AG04450 (cell line): ENCODE results near the gene PIM3. TPM values are rescaled to one million over a fixed set of nuclear protein-coding genes. Genes with fewer than 3 reads are reported as not detected.

ENCODE experiments used
- CTCF ChIA-PET: fragments of 300-600, 350-600 bp; formaldehyde crosslinking; extraction: SDS; loops from one replicate; lab custom pipeline; 2022; ENCODE audit warnings: antibody characterized with exemption, inconsistent platforms; lab: Charles Lee
- POLR2A ChIA-PET: fragments of 350-600 bp; formaldehyde crosslinking; extraction: SDS; loops from one replicate; lab custom pipeline; 2021; ENCODE audit warnings: antibody characterized with exemption, inconsistent platforms; lab: Yijun Ruan, JAX
- DNase-seq: peaks from one replicate; pipeline ENCODE4 v3.0.0-alpha.2; 2011; ENCODE audit warnings: low read depth, low spot score
- H3K27ac ChIP-seq: one replicate; pipeline ENCODE4 v1.5.1; 2012; ENCODE audit warnings: low read depth, low read length, control low read depth
- H3K27me3 ChIP-seq: one replicate; pipeline ENCODE4 v1.6.0; 2012; ENCODE audit warnings: low read length; ENCODE audit not compliant: control insufficient read depth, insufficient read depth
- H3K4me3 ChIP-seq: 2 replicates; pipeline ENCODE4 v1.5.1; 2011; ENCODE audit warnings: mild to moderate bottlenecking, low read depth, low read length, control low read depth
- H3K9me3 ChIP-seq: 2 replicates; pipeline ENCODE4 v1.5.1; 2012; ENCODE audit warnings: low read length; ENCODE audit not compliant: control insufficient read depth, insufficient read depth
- polyA plus RNA-seq: library from polyadenylated mRNA; depleted of rRNA; stranded (reverse); fragments of >200 nt; gene quantifications from 2 replicates; pipeline ENCODE4 v1.2.3, GENCODE V29; 2011
- TF ChIP-seq, protein P1 (sequence below): IDR thresholded peaks from 2 replicates; pipeline ENCODE4 v1.5.1; 2011; ENCODE audit warnings: low read depth, low read length, control low read depth, inconsistent platforms

Gene PIM3
- polyA plus RNA-seq, 1 experiment = 6.1 TPM

DNA sequence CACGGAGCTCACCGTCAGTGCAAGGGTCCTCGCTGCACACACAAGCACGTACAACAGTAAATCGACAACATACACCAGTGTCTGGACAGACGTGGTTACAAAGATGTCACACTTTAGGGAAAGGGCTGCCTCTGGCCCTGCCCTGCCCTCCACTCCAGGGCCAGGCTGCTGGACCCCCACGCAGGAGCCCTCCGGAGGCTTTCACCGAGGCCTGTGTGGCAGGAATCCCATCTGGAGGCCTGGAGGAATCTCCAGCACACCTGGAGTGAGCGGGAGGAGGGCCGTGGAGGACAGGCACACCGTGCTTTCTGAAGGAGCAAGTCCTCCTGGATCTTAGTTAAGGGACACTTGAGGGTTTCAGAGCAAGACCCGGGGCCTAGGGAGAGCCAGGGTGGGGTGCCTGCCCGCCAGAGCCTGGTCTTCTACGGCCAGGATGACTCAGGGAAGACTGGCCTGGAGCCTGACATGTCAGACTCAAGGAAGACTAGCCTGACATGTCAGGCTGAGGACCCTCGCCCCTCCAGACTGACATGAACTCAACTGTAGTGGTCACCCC is 2.1 kb upstream of the PIM3 start:
- Histone ChIP-seq H3K4me3 (no peak overlapping the region), H3K27me3 (no peaks in the 10 kb centered on the region), H3K9me3 (peaks cover 4% of the 10 kb centered on the region; the same call in 1 of the 2 replicates), H3K27ac (no peak overlapping the region)
- no peak for DNase-seq
- ChIA-PET CTCF (no interaction called here), POLR2A (no interaction called here)
- TF ChIP-seq, protein P1, sequence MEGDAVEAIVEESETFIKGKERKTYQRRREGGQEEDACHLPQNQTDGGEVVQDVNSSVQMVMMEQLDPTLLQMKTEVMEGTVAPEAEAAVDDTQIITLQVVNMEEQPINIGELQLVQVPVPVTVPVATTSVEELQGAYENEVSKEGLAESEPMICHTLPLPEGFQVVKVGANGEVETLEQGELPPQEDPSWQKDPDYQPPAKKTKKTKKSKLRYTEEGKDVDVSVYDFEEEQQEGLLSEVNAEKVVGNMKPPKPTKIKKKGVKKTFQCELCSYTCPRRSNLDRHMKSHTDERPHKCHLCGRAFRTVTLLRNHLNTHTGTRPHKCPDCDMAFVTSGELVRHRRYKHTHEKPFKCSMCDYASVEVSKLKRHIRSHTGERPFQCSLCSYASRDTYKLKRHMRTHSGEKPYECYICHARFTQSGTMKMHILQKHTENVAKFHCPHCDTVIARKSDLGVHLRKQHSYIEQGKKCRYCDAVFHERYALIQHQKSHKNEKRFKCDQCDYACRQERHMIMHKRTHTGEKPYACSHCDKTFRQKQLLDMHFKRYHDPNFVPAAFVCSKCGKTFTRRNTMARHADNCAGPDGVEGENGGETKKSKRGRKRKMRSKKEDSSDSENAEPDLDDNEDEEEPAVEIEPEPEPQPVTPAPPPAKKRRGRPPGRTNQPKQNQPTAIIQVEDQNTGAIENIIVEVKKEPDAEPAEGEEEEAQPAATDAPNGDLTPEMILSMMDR = no peak

DNA sequence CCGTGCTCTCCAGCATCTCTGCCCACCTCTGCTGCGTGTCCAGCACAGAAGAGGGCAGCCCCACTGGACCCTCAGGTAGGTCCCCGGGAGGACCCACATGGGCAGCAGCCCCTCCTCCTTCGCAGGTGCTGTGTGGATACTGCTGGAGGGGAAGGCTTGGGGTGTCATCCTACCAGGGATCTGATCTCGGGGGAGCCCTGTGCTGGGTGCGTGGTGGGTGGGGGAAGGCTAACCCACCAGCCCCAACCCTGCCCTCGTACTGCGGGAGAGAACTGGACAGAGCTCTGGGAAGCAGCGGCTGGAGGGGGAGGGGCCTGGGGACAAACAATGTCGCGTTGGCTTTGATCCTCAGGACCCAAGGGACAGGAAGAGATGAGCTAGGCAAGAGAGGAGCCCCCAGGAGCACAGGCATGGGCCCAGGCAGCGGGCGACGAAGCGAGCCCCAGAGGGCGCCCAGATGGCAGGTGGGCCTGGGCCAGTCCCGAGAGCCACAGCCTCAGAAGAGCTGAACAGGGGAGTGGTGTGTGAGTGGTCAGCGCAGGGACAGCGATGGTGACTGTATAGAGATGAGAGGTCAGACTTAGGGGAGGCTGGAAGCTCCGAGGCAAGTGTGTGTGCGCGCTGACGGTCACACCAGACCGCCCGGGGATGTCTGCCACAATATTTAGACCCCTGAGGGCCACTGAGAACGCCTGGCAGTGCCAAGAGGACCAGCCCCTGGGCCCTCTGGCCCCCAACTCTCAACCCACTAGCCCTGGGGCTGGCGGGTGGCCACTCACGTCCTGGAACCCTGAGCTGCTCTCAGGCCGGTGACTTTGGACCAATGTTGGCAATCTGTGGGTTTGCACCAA is 1.4 kb upstream of the PIM3 start:
- CTCF ChIA-PET = no interaction called here
- Histone ChIP-seq H3K27ac (no peak overlapping the region), H3K9me3 (peaks cover 4% of the 10 kb centered on the region; the same call in 1 of the 2 replicates), H3K27me3 (no peaks in the 10 kb centered on the region), H3K4me3 (peak overlapping the region; percentile 64)
- no peak for DNase-seq
- TF ChIP-seq, protein P1 = no peak
- POLR2A ChIA-PET = no interaction called here

DNA sequence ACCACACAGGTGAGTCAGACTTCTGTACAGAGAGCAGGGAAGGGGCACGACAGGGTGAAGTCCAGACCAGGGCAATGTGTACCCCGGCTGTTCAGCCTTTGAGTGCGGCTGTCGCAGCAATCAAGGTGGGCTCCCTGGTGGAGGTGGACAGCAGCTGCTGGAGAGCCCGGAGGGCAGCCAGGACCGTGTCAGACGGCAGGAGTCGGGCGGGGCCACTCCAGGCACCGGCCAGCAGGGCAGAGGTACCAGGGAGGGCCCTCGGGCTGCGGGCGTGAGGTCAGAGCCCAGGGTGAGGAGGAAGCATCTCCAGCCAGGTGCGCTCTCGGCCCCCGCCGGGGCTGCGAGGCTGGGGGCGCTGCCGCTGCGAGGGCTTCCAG is 802 bp upstream of the PIM3 start:
- TF ChIP-seq, protein P1 = no peak
- no peak overlapping the region for H3K27ac ChIP-seq
- H3K4me3 ChIP-seq = peak overlapping the region; percentile 64
- no peak for DNase-seq
- ChIA-PET CTCF (no interaction called here), POLR2A (interaction anchor here (2.8 to 3.5 kb wide), 2 partner anchors 8 to 23 kb away, joined by 14 to 20 read pairs; no protein-coding TSS in a partner anchor)
- no peaks in the 10 kb centered on the region for H3K27me3 ChIP-seq
- H3K9me3 ChIP-seq = peaks cover 4% of the 10 kb centered on the region; the same call in 1 of the 2 replicates

DNA sequence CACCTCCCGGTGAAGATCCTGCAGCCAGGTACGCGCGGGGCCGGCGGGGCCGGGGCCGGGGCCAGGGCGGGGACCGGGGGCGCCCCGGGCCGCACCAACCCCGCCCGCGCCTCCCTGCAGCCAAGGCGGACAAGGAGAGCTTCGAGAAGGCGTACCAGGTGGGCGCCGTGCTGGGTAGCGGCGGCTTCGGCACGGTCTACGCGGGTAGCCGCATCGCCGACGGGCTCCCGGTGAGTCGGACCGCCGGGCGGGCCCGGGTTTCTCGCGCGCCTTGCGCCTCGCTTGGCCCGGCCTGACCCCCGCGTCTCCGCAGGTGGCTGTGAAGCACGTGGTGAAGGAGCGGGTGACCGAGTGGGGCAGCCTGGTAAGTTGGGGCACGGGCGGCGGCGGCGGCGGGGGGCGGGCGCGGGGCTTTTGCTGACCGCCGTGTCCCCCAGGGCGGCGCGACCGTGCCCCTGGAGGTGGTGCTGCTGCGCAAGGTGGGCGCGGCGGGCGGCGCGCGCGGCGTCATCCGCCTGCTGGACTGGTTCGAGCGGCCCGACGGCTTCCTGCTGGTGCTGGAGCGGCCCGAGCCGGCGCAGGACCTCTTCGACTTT is 531 bp downstream of the PIM3 start:
- CTCF ChIA-PET = no interaction called here
- peaks cover 4% of the 10 kb centered on the region; the same call in 1 of the 2 replicates for H3K9me3 ChIP-seq
- no peak for DNase-seq
- H3K4me3 ChIP-seq = peak overlapping the region; percentile 82
- TF ChIP-seq, protein P1 = no peak
- no peaks in the 10 kb centered on the region for H3K27me3 ChIP-seq
- POLR2A ChIA-PET = interaction anchor here (1.9 to 3.5 kb wide), 3 partner anchors 9 to 25 kb away, joined by 12 to 20 read pairs (median 14); no protein-coding TSS in a partner anchor
- no peak overlapping the region for H3K27ac ChIP-seq
